IMR-90 (cell line): ENCODE results near the gene SH3RF2. TPM values are rescaled to one million over a fixed set of nuclear protein-coding genes. Genes with fewer than 3 reads are reported as not detected.
A peak's percentile ranks its signal among the peaks of the same experiment; 100 is the strongest.

ENCODE experiments used
- ATAC-seq: fragments of 200-7000 bp; cut with Tn5 transposase; 2 replicates; pipeline ENCODE4 v1.9.1; 2020; ENCODE audit warnings: low read depth, mild to moderate bottlenecking, moderate library complexity
- BruUV-seq: library from RNA; stranded (reverse); fragments of 400-500 nt; replicated peaks from 2 replicates; lab custom pipeline; 2021; lab: Mats Ljungman, UMichigan
- CTCF ChIA-PET: fragments of 300-600 bp; formaldehyde crosslinking; extraction: SDS; loops from one replicate; lab custom pipeline; 2021; ENCODE audit warnings: antibody characterized with exemption; lab: Yijun Ruan, JAX
- POLR2A ChIA-PET: fragments of 300-600 bp; sonication (Branson Sonifier 250); formaldehyde crosslinking; loops from one replicate; lab custom pipeline; 2022; ENCODE audit warnings: antibody characterized with exemption; ENCODE audit not compliant: unreplicated experiment; lab: Charles Lee
- DNase-seq: peaks from one replicate; pipeline ENCODE4 v3.0.0; 2013
- H2AFZ ChIP-seq: replicated peaks from 2 replicates; pipeline ENCODE3; 2013; ENCODE audit warnings: low read length, mild to moderate bottlenecking; ENCODE audit not compliant: poor library complexity
- H2AK5ac ChIP-seq: 2 replicates; pipeline ENCODE4 v1.6.1; 2013; ENCODE audit warnings: low read depth, low read length, inconsistent platforms
- H2AK9ac ChIP-seq: replicated peaks from 2 replicates; pipeline ENCODE3; 2013; ENCODE audit warnings: mild to moderate bottlenecking, low read depth, low read length, moderate library complexity; ENCODE audit not compliant: poor library complexity
- H2BK120ac ChIP-seq: 2 replicates; pipeline ENCODE4 v1.6.1; 2013; ENCODE audit warnings: low read depth, low read length, inconsistent platforms
- H2BK15ac ChIP-seq: 3 replicates; pipeline ENCODE4 v1.6.1; 2013; ENCODE audit warnings: low read depth, low read length, inconsistent platforms
- H2BK20ac ChIP-seq: 2 replicates; pipeline ENCODE4 v1.6.1; 2013; ENCODE audit warnings: low read depth, mild to moderate bottlenecking, inconsistent platforms, low read length, moderate library complexity
- H2BK5ac ChIP-seq: 2 replicates; pipeline ENCODE4 v1.6.1; 2013; ENCODE audit warnings: mild to moderate bottlenecking, low read depth, low read length, inconsistent platforms; ENCODE audit not compliant: poor library complexity, severe bottlenecking
- H3K14ac ChIP-seq: replicated peaks from 2 replicates; pipeline ENCODE4 v1.6.1; 2013; ENCODE audit warnings: low read depth, low read length, inconsistent platforms
- H3K18ac ChIP-seq: 2 replicates; pipeline ENCODE4 v1.6.1; 2013; ENCODE audit warnings: low read depth, low read length, control low read depth
- H3K23ac ChIP-seq: 2 replicates; pipeline ENCODE4 v1.6.1; 2013; ENCODE audit warnings: low read depth, low read length, inconsistent platforms
- H3K27ac ChIP-seq: 2 replicates; pipeline ENCODE4 v1.5.1; 2013; ENCODE audit warnings: mild to moderate bottlenecking, control low read depth, low read length; ENCODE audit not compliant: insufficient read depth
- H3K27me3 ChIP-seq: 2 replicates; pipeline ENCODE4 v1.6.1; 2013; ENCODE audit warnings: low read length; ENCODE audit not compliant: control insufficient read depth, insufficient read depth
- H3K36me3 ChIP-seq: 2 replicates; pipeline ENCODE4 v1.6.1; 2013; ENCODE audit warnings: low read length, mixed read lengths; ENCODE audit not compliant: control insufficient read depth, insufficient read depth
- H3K4ac ChIP-seq: 2 replicates; pipeline ENCODE4 v1.6.1; 2013; ENCODE audit warnings: low read depth, low read length, inconsistent platforms
- H3K4me1 ChIP-seq: 2 replicates; pipeline ENCODE4 v1.6.1; 2013; ENCODE audit warnings: low read length, mixed read lengths; ENCODE audit not compliant: control insufficient read depth, insufficient read depth
- H3K4me2 ChIP-seq: 2 replicates; pipeline ENCODE4 v1.6.1; 2013; ENCODE audit warnings: low read depth, mild to moderate bottlenecking, control low read depth, low read length, moderate library complexity
- H3K4me3 ChIP-seq: 2 replicates; pipeline ENCODE4 v1.5.1; 2013; ENCODE audit warnings: low read depth, mild to moderate bottlenecking, control low read depth, low read length, moderate library complexity; ENCODE audit not compliant: insufficient read depth
- H3K56ac ChIP-seq: 2 replicates; pipeline ENCODE4 v1.6.1; 2013; ENCODE audit warnings: low read length, inconsistent platforms; ENCODE audit not compliant: insufficient read depth; ENCODE audit errors: extremely low read depth
- H3K79me1 ChIP-seq, 2 experiments: 2 replicates each; pipeline ENCODE4 v1.6.1; 2013; ENCODE audit warnings: low read length in 2 of 2, inconsistent platforms in 1 of 2, low read depth in 1 of 2
- H3K9ac ChIP-seq: 2 replicates; pipeline ENCODE4 v1.6.1; 2013; ENCODE audit warnings: low read depth, low read length, control low read depth
- H3K9me1 ChIP-seq: 2 replicates; pipeline ENCODE4 v1.6.1; 2013; ENCODE audit warnings: low read length, inconsistent platforms; ENCODE audit not compliant: insufficient read depth
- H3K9me3 ChIP-seq: 2 replicates; pipeline ENCODE4 v1.6.1; 2013; ENCODE audit warnings: low read length; ENCODE audit not compliant: control insufficient read depth, insufficient read depth
- H4K20me1 ChIP-seq: 2 replicates; pipeline ENCODE4 v1.6.1; 2013; ENCODE audit warnings: low read length, inconsistent platforms; ENCODE audit not compliant: insufficient read depth
- H4K5ac ChIP-seq: 2 replicates; pipeline ENCODE4 v1.6.1; 2013; ENCODE audit warnings: mild to moderate bottlenecking, low read depth, low read length, control low read depth
- H4K8ac ChIP-seq, 2 experiments: 2 replicates each; pipeline ENCODE4 v1.6.1; 2013; ENCODE audit warnings: low read depth in 2 of 2, low read length in 2 of 2, control low read depth in 1 of 2, inconsistent platforms in 1 of 2
- H4K91ac ChIP-seq: 2 replicates; pipeline ENCODE4 v1.6.1; 2013; ENCODE audit warnings: low read depth, low read length, inconsistent platforms; ENCODE audit not compliant: insufficient read depth
- CEBPB ChIP-seq: IDR thresholded peaks from 2 replicates; pipeline ENCODE4 v1.6.1; 2012; ENCODE audit warnings: low read depth, low read length, improper control_type of control experiment
- CTCF ChIP-seq: conservative IDR thresholded peaks from 2 replicates; pipeline ENCODE4 v1.5.1; 2012; ENCODE audit warnings: mild to moderate bottlenecking, low read depth, low read length, improper control_type of control experiment
- MXI1 ChIP-seq: IDR thresholded peaks from 2 replicates; pipeline ENCODE4 v1.6.1; 2012; ENCODE audit warnings: low read depth, mild to moderate bottlenecking, low read length, moderate library complexity, borderline replicate concordance
- POLR2A ChIP-seq: IDR thresholded peaks from 2 replicates; pipeline ENCODE4 v1.6.1; 2012; ENCODE audit warnings: mild to moderate bottlenecking, low read depth, low read length
- RFX5 ChIP-seq: IDR thresholded peaks from 2 replicates; pipeline ENCODE4 v1.8.0; 2012; ENCODE audit warnings: low read depth, mild to moderate bottlenecking, low read length, moderate library complexity
- WGBS, 2 experiments: methylation state at CpG; one replicate each; pipeline versions ENCODE4 v1.1.5 to v1.1.7; 2013; ENCODE audit warnings: missing lambda C conversion rate in 2 of 2; ENCODE audit not compliant: insufficient read length in 1 of 2; ENCODE audit errors: extremely low coverage in 2 of 2; 5-methylcytosine and 5-hydroxymethylcytosine counted together
- dilution Hi-C: fragments of 300-500 bp; cut with HindIII; formaldehyde crosslinking; loops from one replicate; pipeline ENCODE4 v1.14.3; 2018; ENCODE audit warnings: low sequenced_read_pairs; ENCODE audit not compliant: unreplicated experiment
- in situ Hi-C: fragments of 300-500 bp; cut with MboI; formaldehyde crosslinking; loops from 3 replicates; pipeline ENCODE4 v1.14.3; 2019; ENCODE audit warnings: low sequenced_read_pairs, inconsistent platforms, mixed read lengths
- intact Hi-C: fragments of 100-400 bp; cut with micrococcal nuclease; formaldehyde crosslinking; loops from 2 replicates; pipeline ENCODE4 v1.10.0; 2022
- polyA plus RNA-seq, 3 experiments: library from polyadenylated mRNA; depleted of rRNA; stranded (reverse); fragments of >200 nt; gene quantifications; 2 replicates each; pipeline ENCODE4 v1.2.3, GENCODE V29; 2012; ENCODE audit warnings: low replicate concordance in 1 of 3
- total RNA-seq: library from RNA; depleted of rRNA; stranded (reverse); fragments of >200 nt; gene quantifications from 2 replicates; pipeline ENCODE4 v1.2.3, GENCODE V29; 2012

SH3RF2 gene
- total and polyA plus RNA-seq, 2 of the 4 experiments (the other 2 are of a cell fraction): 1.3 to 1.7 TPM

- H3K14ac ChIP-seq: no peak overlapping the region
- H2AK9ac ChIP-seq: no peak overlapping the region
- H4K91ac ChIP-seq: no peak overlapping the region
- H3K9me3 ChIP-seq: no peaks in the 10 kb centered on the region
- no peak overlapping the region for H3K4me2 ChIP-seq
- H3K79me1 ChIP-seq: no peaks in the 10 kb centered on the region
- H2AK5ac ChIP-seq: no peak overlapping the region
- 0 out of 2 replicates have a peak overlapping the region, but pooled peaks have one; percentile 40 for H3K4ac ChIP-seq
- no peaks in the 10 kb centered on the region for H3K36me3 ChIP-seq
- H4K5ac ChIP-seq: no peak overlapping the region
- no peak overlapping the region for H3K23ac ChIP-seq
- H2AFZ ChIP-seq: peak overlapping the region; percentile 61
- H3K27ac ChIP-seq: no peak overlapping the region
- no peak overlapping the region for H3K4me3 ChIP-seq
- H3K56ac ChIP-seq: no peak overlapping the region
- H3K9me1 ChIP-seq: 0 out of 2 replicates have a peak, but pooled peaks cover 3% of the 10 kb centered on the region
- H3K4me1 ChIP-seq: no peaks in the 10 kb centered on the region
- H3K27me3 ChIP-seq: peaks cover 9% of the 10 kb centered on the region
- no TSS peak for BruUV-seq
- no CpG with 5 or more reads among the region's 3 CpGs for WGBS, 2 experiments
- dilution Hi-C loops: no loop called here
- ChIA-PET CTCF (interaction anchor here (0.5 to 2.5 kb wide), 3 partner anchors 16 to 83 kb away, joined by 3 to 7 read pairs (median 3); no protein-coding TSS in a partner anchor), POLR2A (no interaction called here)
- H3K18ac ChIP-seq: no peak overlapping the region
- ATAC-seq (peak; percentile 64), DNase-seq (peak; percentile 63)
- H4K20me1 ChIP-seq: no peaks in the 10 kb centered on the region
- no peak overlapping the region for H2BK120ac ChIP-seq
- H2BK5ac ChIP-seq: no peak overlapping the region
- no peak overlapping the region for H3K9ac ChIP-seq
- TF ChIP-seq CTCF (no peak), RFX5 (no peak), MXI1 (no peak), POLR2A (no peak), CEBPB (peak; percentile 43; the same call in 1 of the 2 replicates)
- H2BK15ac ChIP-seq: no peak overlapping the region
- no peak overlapping the region for H2BK20ac ChIP-seq
- H4K8ac ChIP-seq: no peak overlapping the region
- intact Hi-C loops: no loop called here
- in situ Hi-C loops: no loop called here
Observed at GRCh38 chr5:145903867-145904266, 32.5 kb upstream of the SH3RF2 start.
